ENCODE data around the gene RAB6B. TPM values are rescaled to one million over a fixed set of nuclear protein-coding genes. Genes with fewer than 3 reads are reported as not detected.

Gene RAB6B
- total and polyA plus RNA-seq, 2 of the 4 experiments (the other 2 are of a cell fraction), result 0.18 to 1.2 TPM

DNA sequence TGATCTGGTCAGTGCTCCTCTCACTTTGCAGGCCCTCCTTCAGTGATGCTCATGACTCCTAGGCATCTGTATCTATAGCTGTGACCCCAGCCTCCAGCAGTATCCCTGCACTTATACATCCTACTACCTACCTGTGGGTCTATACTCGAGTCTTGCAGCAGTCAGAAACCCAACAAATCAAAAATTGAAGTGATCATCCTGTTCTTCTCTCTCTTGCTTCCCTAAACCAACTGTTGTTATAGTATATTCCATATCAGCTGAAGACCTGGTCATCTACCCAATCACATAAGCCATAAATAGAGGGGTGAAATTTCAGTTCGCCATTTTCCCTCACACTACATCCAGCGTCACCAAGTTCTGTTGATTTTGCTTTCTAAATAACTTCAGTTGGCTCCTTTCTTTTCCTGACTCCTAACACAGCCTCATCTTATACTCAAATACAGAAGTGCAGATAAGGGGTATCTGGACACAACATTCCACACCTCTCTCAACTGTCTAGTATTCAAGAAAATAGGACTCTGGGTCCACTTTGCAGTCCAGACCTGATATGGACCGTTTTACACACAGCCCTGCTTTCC lies 116.0 kb downstream of the RAB6B start:
- H3K79me1 ChIP-seq (ENCODE audit: low read depth in 1 of 2, low read length in 2 of 2), result no peaks in the 10 kb centered on the region
- H3K4me3 ChIP-seq (ENCODE audit: insufficient read depth, low read depth, low read length), result no peak overlapping the region
- H2AK9ac ChIP-seq (replicated peaks; ENCODE audit: low read depth, low read length, poor library complexity), result no peak overlapping the region
- H3K56ac ChIP-seq (ENCODE audit: extremely low read depth, insufficient read depth, low read length), result no peak overlapping the region
- H2BK120ac ChIP-seq (ENCODE audit: low read depth, low read length), result no peak overlapping the region
- H3K4ac ChIP-seq (ENCODE audit: low read depth, low read length), result no peak overlapping the region
- no peak for ATAC-seq (ENCODE audit: low read depth)
- no peak overlapping the region for H4K8ac ChIP-seq (ENCODE audit: low read depth in 2 of 2, low read length in 2 of 2)
- 0 out of 2 replicates have a peak, but pooled peaks cover 1% of the 10 kb centered on the region for H3K9me3 ChIP-seq (ENCODE audit: control insufficient read depth, insufficient read depth, low read length)
- intact Hi-C loops (cut with micrococcal nuclease), result no loop called here
- no peak overlapping the region for H3K23ac ChIP-seq (ENCODE audit: low read depth, low read length)
- no peak overlapping the region for H3K27ac ChIP-seq (ENCODE audit: insufficient read depth, low read length)
- no peak overlapping the region for H3K4me2 ChIP-seq (ENCODE audit: low read depth, low read length)
- H4K5ac ChIP-seq (ENCODE audit: low read depth, low read length), result no peak overlapping the region
- no peak overlapping the region for H2AFZ ChIP-seq (replicated peaks; ENCODE audit: low read length, poor library complexity)
- no peak overlapping the region for H4K91ac ChIP-seq (ENCODE audit: insufficient read depth, low read depth, low read length)
- H3K27me3 ChIP-seq (ENCODE audit: control insufficient read depth, insufficient read depth, low read length), result peaks cover 12% of the 10 kb centered on the region
- H3K9me1 ChIP-seq (ENCODE audit: insufficient read depth, low read length), result no peaks in the 10 kb centered on the region
- no peaks in the 10 kb centered on the region for H4K20me1 ChIP-seq (ENCODE audit: insufficient read depth, low read length)
- H2BK15ac ChIP-seq (ENCODE audit: low read depth, low read length), result no peak overlapping the region
- H2BK20ac ChIP-seq (ENCODE audit: low read depth, low read length), result no peak overlapping the region
- H3K18ac ChIP-seq (ENCODE audit: low read depth, low read length), result no peak overlapping the region
- ChIA-PET CTCF (no interaction called here), POLR2A (ENCODE audit: unreplicated experiment) (no interaction called here)
- H3K4me1 ChIP-seq (ENCODE audit: control insufficient read depth, insufficient read depth, low read length), result no peaks in the 10 kb centered on the region
- no peaks in the 10 kb centered on the region for H3K36me3 ChIP-seq (ENCODE audit: control insufficient read depth, insufficient read depth, low read length)
- no peak overlapping the region for H2AK5ac ChIP-seq (ENCODE audit: low read depth, low read length)
- H2BK5ac ChIP-seq (ENCODE audit: low read depth, low read length, poor library complexity, severe bottlenecking), result no peak overlapping the region
- H3K9ac ChIP-seq (ENCODE audit: low read depth, low read length), result no peak overlapping the region
- dilution Hi-C loops (cut with HindIII; ENCODE audit: low sequenced_read_pairs, unreplicated experiment), result no loop called here
- H3K14ac ChIP-seq (replicated peaks; ENCODE audit: low read depth, low read length), result no peak overlapping the region
- BruUV-seq (replicated peaks), result no TSS peak
- WGBS, 2 experiments (ENCODE audit: extremely low coverage in 2 of 2, insufficient read length in 1 of 2), result no CpG with 5 or more reads among the region's 4 CpGs
- in situ Hi-C loops (cut with MboI; ENCODE audit: low sequenced_read_pairs), result no loop called here
- no peak for TF ChIP-seq MXI1 (IDR thresholded peaks at IDR 0.05; ENCODE audit: borderline replicate concordance, low read depth, low read length)
- no peak for DNase-seq
